IMR-90 (cell line): ENCODE data around the gene NOG. TPM values are rescaled to one million over a fixed set of nuclear protein-coding genes. Genes with fewer than 3 reads are reported as not detected.

Experiments used
- ATAC-seq: fragments of 200-7000 bp; cut with Tn5 transposase; 2 replicates; pipeline ENCODE4 v1.9.1; 2020; ENCODE audit warnings: low read depth, mild to moderate bottlenecking, moderate library complexity
- BruUV-seq: library from RNA; stranded (reverse); fragments of 400-500 nt; replicated peaks from 2 replicates; lab custom pipeline; 2021; lab: Mats Ljungman, UMichigan
- CTCF ChIA-PET: fragments of 300-600 bp; formaldehyde crosslinking; extraction: SDS; loops from one replicate; lab custom pipeline; 2021; ENCODE audit warnings: antibody characterized with exemption; lab: Yijun Ruan, JAX
- POLR2A ChIA-PET: fragments of 300-600 bp; sonication (Branson Sonifier 250); formaldehyde crosslinking; loops from one replicate; lab custom pipeline; 2022; ENCODE audit warnings: antibody characterized with exemption; ENCODE audit not compliant: unreplicated experiment; lab: Charles Lee
- DNase-seq: peaks from one replicate; pipeline ENCODE4 v3.0.0; 2013
- H2AFZ ChIP-seq: replicated peaks from 2 replicates; pipeline ENCODE3; 2013; ENCODE audit warnings: low read length, mild to moderate bottlenecking; ENCODE audit not compliant: poor library complexity
- H2AK5ac ChIP-seq: 2 replicates; pipeline ENCODE4 v1.6.1; 2013; ENCODE audit warnings: low read depth, low read length, inconsistent platforms
- H2AK9ac ChIP-seq: replicated peaks from 2 replicates; pipeline ENCODE3; 2013; ENCODE audit warnings: mild to moderate bottlenecking, low read depth, low read length, moderate library complexity; ENCODE audit not compliant: poor library complexity
- H2BK120ac ChIP-seq: 2 replicates; pipeline ENCODE4 v1.6.1; 2013; ENCODE audit warnings: low read depth, low read length, inconsistent platforms
- H2BK15ac ChIP-seq: 3 replicates; pipeline ENCODE4 v1.6.1; 2013; ENCODE audit warnings: low read depth, low read length, inconsistent platforms
- H2BK20ac ChIP-seq: 2 replicates; pipeline ENCODE4 v1.6.1; 2013; ENCODE audit warnings: low read depth, mild to moderate bottlenecking, inconsistent platforms, low read length, moderate library complexity
- H2BK5ac ChIP-seq: 2 replicates; pipeline ENCODE4 v1.6.1; 2013; ENCODE audit warnings: mild to moderate bottlenecking, low read depth, low read length, inconsistent platforms; ENCODE audit not compliant: poor library complexity, severe bottlenecking
- H3K14ac ChIP-seq: replicated peaks from 2 replicates; pipeline ENCODE4 v1.6.1; 2013; ENCODE audit warnings: low read depth, low read length, inconsistent platforms
- H3K18ac ChIP-seq: 2 replicates; pipeline ENCODE4 v1.6.1; 2013; ENCODE audit warnings: low read depth, low read length, control low read depth
- H3K23ac ChIP-seq: 2 replicates; pipeline ENCODE4 v1.6.1; 2013; ENCODE audit warnings: low read depth, low read length, inconsistent platforms
- H3K27ac ChIP-seq: 2 replicates; pipeline ENCODE4 v1.5.1; 2013; ENCODE audit warnings: mild to moderate bottlenecking, control low read depth, low read length; ENCODE audit not compliant: insufficient read depth
- H3K27me3 ChIP-seq: 2 replicates; pipeline ENCODE4 v1.6.1; 2013; ENCODE audit warnings: low read length; ENCODE audit not compliant: control insufficient read depth, insufficient read depth
- H3K36me3 ChIP-seq: 2 replicates; pipeline ENCODE4 v1.6.1; 2013; ENCODE audit warnings: low read length, mixed read lengths; ENCODE audit not compliant: control insufficient read depth, insufficient read depth
- H3K4ac ChIP-seq: 2 replicates; pipeline ENCODE4 v1.6.1; 2013; ENCODE audit warnings: low read depth, low read length, inconsistent platforms
- H3K4me1 ChIP-seq: 2 replicates; pipeline ENCODE4 v1.6.1; 2013; ENCODE audit warnings: low read length, mixed read lengths; ENCODE audit not compliant: control insufficient read depth, insufficient read depth
- H3K4me2 ChIP-seq: 2 replicates; pipeline ENCODE4 v1.6.1; 2013; ENCODE audit warnings: low read depth, mild to moderate bottlenecking, control low read depth, low read length, moderate library complexity
- H3K4me3 ChIP-seq: 2 replicates; pipeline ENCODE4 v1.5.1; 2013; ENCODE audit warnings: low read depth, mild to moderate bottlenecking, control low read depth, low read length, moderate library complexity; ENCODE audit not compliant: insufficient read depth
- H3K56ac ChIP-seq: 2 replicates; pipeline ENCODE4 v1.6.1; 2013; ENCODE audit warnings: low read length, inconsistent platforms; ENCODE audit not compliant: insufficient read depth; ENCODE audit errors: extremely low read depth
- H3K79me1 ChIP-seq, 2 experiments: 2 replicates each; pipeline ENCODE4 v1.6.1; 2013; ENCODE audit warnings: low read length in 2 of 2, inconsistent platforms in 1 of 2, low read depth in 1 of 2
- H3K9ac ChIP-seq: 2 replicates; pipeline ENCODE4 v1.6.1; 2013; ENCODE audit warnings: low read depth, low read length, control low read depth
- H3K9me1 ChIP-seq: 2 replicates; pipeline ENCODE4 v1.6.1; 2013; ENCODE audit warnings: low read length, inconsistent platforms; ENCODE audit not compliant: insufficient read depth
- H3K9me3 ChIP-seq: 2 replicates; pipeline ENCODE4 v1.6.1; 2013; ENCODE audit warnings: low read length; ENCODE audit not compliant: control insufficient read depth, insufficient read depth
- H4K20me1 ChIP-seq: 2 replicates; pipeline ENCODE4 v1.6.1; 2013; ENCODE audit warnings: low read length, inconsistent platforms; ENCODE audit not compliant: insufficient read depth
- H4K5ac ChIP-seq: 2 replicates; pipeline ENCODE4 v1.6.1; 2013; ENCODE audit warnings: mild to moderate bottlenecking, low read depth, low read length, control low read depth
- H4K8ac ChIP-seq, 2 experiments: 2 replicates each; pipeline ENCODE4 v1.6.1; 2013; ENCODE audit warnings: low read depth in 2 of 2, low read length in 2 of 2, control low read depth in 1 of 2, inconsistent platforms in 1 of 2
- H4K91ac ChIP-seq: 2 replicates; pipeline ENCODE4 v1.6.1; 2013; ENCODE audit warnings: low read depth, low read length, inconsistent platforms; ENCODE audit not compliant: insufficient read depth
- BHLHE40 ChIP-seq: fragments of 150-350 bp; IDR thresholded peaks from 2 replicates; pipeline ENCODE4 v1.6.1; 2016; ENCODE audit warnings: mild to moderate bottlenecking, low read depth, low read length
- CHD1 ChIP-seq: IDR thresholded peaks from 2 replicates; pipeline ENCODE4 v1.6.1; 2012; ENCODE audit warnings: low read depth, low read length, improper control_type of control experiment
- CTCF ChIP-seq: conservative IDR thresholded peaks from 2 replicates; pipeline ENCODE4 v1.5.1; 2012; ENCODE audit warnings: mild to moderate bottlenecking, low read depth, low read length, improper control_type of control experiment
- ELK1 ChIP-seq: fragments of 150-350 bp; IDR thresholded peaks from 2 replicates; pipeline ENCODE4 v1.6.1; 2016; ENCODE audit warnings: low read depth, mild to moderate bottlenecking, low read length, moderate library complexity, borderline replicate concordance
- FOS ChIP-seq: fragments of 150-350 bp; IDR thresholded peaks from 2 replicates; pipeline ENCODE4 v1.6.1; 2016; ENCODE audit warnings: low read depth, low read length
- MAZ ChIP-seq: IDR thresholded peaks from 2 replicates; pipeline ENCODE4 v1.6.1; 2012; ENCODE audit warnings: low read depth, mild to moderate bottlenecking, low read length, improper control_type of control experiment, moderate library complexity, borderline replicate concordance
- MXI1 ChIP-seq: IDR thresholded peaks from 2 replicates; pipeline ENCODE4 v1.6.1; 2012; ENCODE audit warnings: low read depth, mild to moderate bottlenecking, low read length, moderate library complexity, borderline replicate concordance
- NFE2L2 ChIP-seq: fragments of 150-350 bp; IDR thresholded peaks from 2 replicates; pipeline ENCODE4 v1.6.1; 2016; ENCODE audit warnings: low read depth, mild to moderate bottlenecking, low read length
- POLR2A ChIP-seq: IDR thresholded peaks from 2 replicates; pipeline ENCODE4 v1.6.1; 2012; ENCODE audit warnings: mild to moderate bottlenecking, low read depth, low read length
- RAD21 ChIP-seq: IDR thresholded peaks from 2 replicates; pipeline ENCODE4 v1.6.1; 2012; ENCODE audit warnings: low read length, improper control_type of control experiment
- RCOR1 ChIP-seq: IDR thresholded peaks from 2 replicates; pipeline ENCODE4 v1.6.1; 2012; ENCODE audit warnings: mild to moderate bottlenecking, low read length, improper control_type of control experiment; ENCODE audit not compliant: insufficient replicate concordance
- RFX5 ChIP-seq: IDR thresholded peaks from 2 replicates; pipeline ENCODE4 v1.8.0; 2012; ENCODE audit warnings: low read depth, mild to moderate bottlenecking, low read length, moderate library complexity
- SMC3 ChIP-seq: fragments of 150-350 bp; IDR thresholded peaks from 2 replicates; pipeline ENCODE4 v1.6.1; 2016; ENCODE audit warnings: low read depth, mild to moderate bottlenecking, antibody characterized with exemption, low read length, moderate library complexity
- WGBS, 2 experiments: methylation state at CpG; one replicate each; pipeline versions ENCODE4 v1.1.5 to v1.1.7; 2013; ENCODE audit warnings: missing lambda C conversion rate in 2 of 2; ENCODE audit not compliant: insufficient read length in 1 of 2; ENCODE audit errors: extremely low coverage in 2 of 2; 5-methylcytosine and 5-hydroxymethylcytosine counted together
- dilution Hi-C: fragments of 300-500 bp; cut with HindIII; formaldehyde crosslinking; loops from one replicate; pipeline ENCODE4 v1.14.3; 2018; ENCODE audit warnings: low sequenced_read_pairs; ENCODE audit not compliant: unreplicated experiment
- in situ Hi-C: fragments of 300-500 bp; cut with MboI; formaldehyde crosslinking; loops from 3 replicates; pipeline ENCODE4 v1.14.3; 2019; ENCODE audit warnings: low sequenced_read_pairs, inconsistent platforms, mixed read lengths
- intact Hi-C: fragments of 100-400 bp; cut with micrococcal nuclease; formaldehyde crosslinking; loops from 2 replicates; pipeline ENCODE4 v1.10.0; 2022
- polyA plus RNA-seq, 3 experiments: library from polyadenylated mRNA; depleted of rRNA; stranded (reverse); fragments of >200 nt; gene quantifications; 2 replicates each; pipeline ENCODE4 v1.2.3, GENCODE V29; 2012; ENCODE audit warnings: low replicate concordance in 1 of 3
- total RNA-seq: library from RNA; depleted of rRNA; stranded (reverse); fragments of >200 nt; gene quantifications from 2 replicates; pipeline ENCODE4 v1.2.3, GENCODE V29; 2012
- TF ChIP-seq, protein P1 (sequence below): fragments of 150-350 bp; IDR thresholded peaks from 2 replicates; pipeline ENCODE4 v1.6.1; 2017; ENCODE audit warnings: mild to moderate bottlenecking, antibody characterized with exemption, low read length, low read depth

Gene NOG
- total and polyA plus RNA-seq, 2 of the 4 experiments (the other 2 are of a cell fraction), result 11.7 to 13.1 TPM

GRCh38 chr17:56592487-56593085 lies 913 bp upstream of the NOG start:
- Histone ChIP-seq H4K91ac (no peak overlapping the region; the same call in 1 of the 2 replicates), H3K9ac (0 out of 2 replicates have a peak overlapping the region, but pooled peaks have one; percentile 25), H2AK5ac (no peak overlapping the region), H3K36me3 (no peaks in the 10 kb centered on the region), H2BK15ac (no peak overlapping the region; the same call in 1 of the 3 replicates), H2AK9ac (peak overlapping the region; percentile 84), H3K56ac (no peak overlapping the region), H3K23ac (peak overlapping the region; percentile 71; the same call in 1 of the 2 replicates), H4K20me1 (no peaks in the 10 kb centered on the region), H3K4me2 (peak overlapping the region; percentile 98), H3K27ac (no peak overlapping the region), H2AFZ (peak overlapping the region; percentile 90), H3K18ac (no peak overlapping the region), H2BK5ac (no peak overlapping the region), H3K14ac (no peak overlapping the region), H2BK20ac (peak overlapping the region; percentile 34; the same call in 1 of the 2 replicates), H3K27me3 (peaks cover 31% of the 10 kb centered on the region), H2BK120ac (peak overlapping the region; percentile 73; the same call in 1 of the 2 replicates), H4K8ac (no peak overlapping the region; a peak in 1 of 4 replicates), H3K9me1 (no peaks in the 10 kb centered on the region), H3K4me3 (peak overlapping the region; percentile 57), H3K79me1 (0 out of 4 replicates have a peak, but pooled peaks cover 0 to 10% of the 10 kb centered on the region in 2 experiments), H3K4me1 (peaks cover 6% of the 10 kb centered on the region), H3K9me3 (no peaks in the 10 kb centered on the region), H3K4ac (no peak overlapping the region; the same call in 1 of the 2 replicates), H4K5ac (no peak overlapping the region)
- DNase-seq, result peak; percentile 39
- in situ Hi-C loops, result loop anchor here (5.0 to 25.0 kb wide), 3 partner anchors 120 to 345 kb away; no protein-coding TSS in a partner anchor
- peak; percentile 53 for ATAC-seq
- 0% methylated on average over 20 of the region's 44 CpGs; no CpG with 5 or more reads in 1 of the 2 experiments for WGBS, 2 experiments
- dilution Hi-C loops, result no loop called here
- intact Hi-C loops, result loop anchor here (1.0 to 10.0 kb wide), 9 partner anchors 87 to 748 kb away; partner anchors contain the start of genes C17orf67, COIL and DGKE
- no TSS peak for BruUV-seq
- ChIA-PET POLR2A (no interaction called here), CTCF (interaction anchor here (0.8 to 5.4 kb wide), 5 partner anchors 10 to 187 kb away, joined by 3 to 27 read pairs (median 4); no protein-coding TSS in a partner anchor)
- TF ChIP-seq CHD1 (no peak), RAD21 (peak; percentile 92), CTCF (peak; percentile 95), ELK1 (no peak), SMC3 (peak; percentile 93), FOS (no peak), NFE2L2 (no peak), BHLHE40 (no peak), POLR2A (0 out of 2 replicates have a peak, but pooled peaks have one; percentile 45), RFX5 (no peak), RCOR1 (no peak), MXI1 (0 out of 2 replicates have a peak, but pooled peaks have one; percentile 46), MAZ (peak; percentile 82)
- TF ChIP-seq, protein P1, sequence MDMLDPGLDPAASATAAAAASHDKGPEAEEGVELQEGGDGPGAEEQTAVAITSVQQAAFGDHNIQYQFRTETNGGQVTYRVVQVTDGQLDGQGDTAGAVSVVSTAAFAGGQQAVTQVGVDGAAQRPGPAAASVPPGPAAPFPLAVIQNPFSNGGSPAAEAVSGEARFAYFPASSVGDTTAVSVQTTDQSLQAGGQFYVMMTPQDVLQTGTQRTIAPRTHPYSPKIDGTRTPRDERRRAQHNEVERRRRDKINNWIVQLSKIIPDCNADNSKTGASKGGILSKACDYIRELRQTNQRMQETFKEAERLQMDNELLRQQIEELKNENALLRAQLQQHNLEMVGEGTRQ, result no peak
